Ramos (cell line): ENCODE measurements around the gene CACNA1F.

Source experiments
- in situ Hi-C: fragments of 300-500 bp; cut with MboI; formaldehyde crosslinking; loops from one replicate; pipeline ENCODE4 v1.14.3; 2022; ENCODE audit warnings: low sequenced_read_pairs; ENCODE audit not compliant: unreplicated experiment

Gene CACNA1F

DNA sequence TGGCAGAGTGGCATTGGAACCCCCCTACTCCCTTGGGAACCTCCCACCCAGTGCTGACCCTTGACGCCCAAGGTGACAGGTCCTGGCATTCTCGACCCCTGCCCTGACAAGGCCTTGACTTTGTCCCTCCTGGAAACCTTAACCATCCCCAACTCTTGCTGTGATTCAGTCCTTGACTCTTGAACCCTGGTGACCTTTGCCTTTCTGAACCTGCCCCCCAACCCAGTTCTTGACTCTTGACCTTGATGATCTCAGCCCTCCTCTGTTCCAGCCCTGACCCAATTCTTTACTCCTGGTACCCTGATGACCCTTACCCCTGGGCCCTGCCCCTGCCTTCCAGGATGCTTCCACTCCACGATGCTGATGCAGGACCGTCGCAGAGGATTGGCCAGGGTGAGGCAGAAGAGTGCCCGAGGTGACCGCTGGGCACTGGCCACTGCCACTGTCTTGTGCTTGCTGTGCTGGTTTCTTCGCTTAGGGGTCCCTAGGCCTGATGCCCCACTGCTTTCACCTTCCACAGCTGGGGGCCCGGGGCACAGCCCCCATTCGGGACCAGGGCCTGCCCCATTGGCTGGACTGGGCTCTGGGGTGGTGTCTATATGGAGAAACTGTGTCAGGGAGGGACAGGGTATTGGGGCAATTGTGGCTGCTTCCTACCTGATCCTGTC lies 1.7 kb downstream of the CACNA1F start:
- in situ Hi-C loops: no loop called here

DNA sequence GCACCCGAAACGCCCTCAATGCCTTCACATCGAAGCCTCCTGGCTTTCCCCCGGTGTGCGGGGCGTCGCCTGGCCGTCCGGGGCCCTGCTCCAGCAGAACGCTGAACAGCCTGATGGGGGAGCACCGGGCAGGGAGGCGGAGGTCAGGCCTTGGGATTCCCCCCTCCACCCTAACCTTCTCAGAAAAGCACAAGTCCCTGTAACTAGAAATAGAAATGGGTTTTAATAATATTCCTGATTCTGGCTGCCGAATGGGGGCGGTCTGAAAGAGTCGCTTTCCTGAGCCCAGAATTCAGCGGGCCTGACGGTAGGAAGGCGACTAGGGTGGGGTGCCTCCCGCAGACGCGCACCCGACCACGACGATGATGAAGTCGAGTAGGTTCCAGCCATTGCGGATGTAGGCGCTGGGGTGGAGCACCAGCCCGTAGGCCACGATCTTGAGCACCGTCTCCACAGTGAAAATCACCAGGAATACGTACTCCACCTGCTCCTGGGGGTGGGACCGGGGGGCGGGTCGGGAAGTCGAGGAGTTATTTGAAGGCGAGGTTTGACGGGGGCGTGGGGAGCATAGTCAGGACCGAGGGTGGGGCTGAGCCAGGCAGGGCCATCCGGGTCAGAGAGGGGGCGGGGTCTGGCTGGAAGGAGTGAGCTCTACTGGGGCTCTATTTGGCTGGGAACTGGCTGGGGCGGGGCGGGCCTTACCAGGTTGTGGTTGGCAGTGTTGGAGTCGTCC lies 2.5 kb downstream of the CACNA1F start:
- in situ Hi-C loops: no loop called here

DNA sequence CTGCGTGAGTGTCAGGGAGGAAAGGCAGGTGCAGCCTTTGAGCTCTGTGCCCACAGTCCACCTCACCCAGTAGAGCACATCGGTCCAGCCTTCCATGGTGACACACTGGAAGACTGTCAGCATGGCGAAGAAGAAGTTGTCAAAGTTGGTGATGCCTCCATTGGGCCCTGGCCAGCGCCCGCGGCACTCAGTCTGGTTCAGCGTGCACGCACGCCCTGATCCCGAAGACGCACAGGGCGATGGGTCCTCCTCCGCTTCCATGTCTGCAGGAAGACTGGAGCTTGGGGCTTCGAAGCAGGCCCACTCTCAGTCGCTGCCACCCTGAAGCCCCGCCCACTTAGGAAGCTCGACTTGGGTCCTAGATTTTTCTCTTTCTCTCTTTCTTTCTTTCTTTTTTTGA lies 5.0 kb downstream of the CACNA1F start:
- in situ Hi-C loops: no loop called here

DNA sequence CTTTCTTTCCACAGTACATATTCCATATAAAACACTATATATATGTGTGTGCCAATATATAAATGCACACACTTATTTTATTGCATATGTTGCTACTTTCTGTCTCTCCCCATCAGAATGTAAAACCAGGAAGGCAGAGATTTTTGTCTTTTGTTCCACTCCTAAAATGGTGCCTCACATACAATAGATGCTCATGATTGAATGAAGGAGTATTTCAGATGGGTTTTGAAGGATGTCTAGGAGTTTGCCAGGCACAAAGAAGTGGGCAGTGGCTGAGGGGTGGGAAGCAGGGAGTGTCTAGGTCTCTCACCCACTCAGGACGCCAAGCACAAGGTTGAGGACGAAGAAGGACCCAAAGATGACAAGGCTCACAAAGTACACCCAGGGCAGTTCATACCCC lies 5.4 kb downstream of the CACNA1F start:
- in situ Hi-C loops: no loop called here

DNA sequence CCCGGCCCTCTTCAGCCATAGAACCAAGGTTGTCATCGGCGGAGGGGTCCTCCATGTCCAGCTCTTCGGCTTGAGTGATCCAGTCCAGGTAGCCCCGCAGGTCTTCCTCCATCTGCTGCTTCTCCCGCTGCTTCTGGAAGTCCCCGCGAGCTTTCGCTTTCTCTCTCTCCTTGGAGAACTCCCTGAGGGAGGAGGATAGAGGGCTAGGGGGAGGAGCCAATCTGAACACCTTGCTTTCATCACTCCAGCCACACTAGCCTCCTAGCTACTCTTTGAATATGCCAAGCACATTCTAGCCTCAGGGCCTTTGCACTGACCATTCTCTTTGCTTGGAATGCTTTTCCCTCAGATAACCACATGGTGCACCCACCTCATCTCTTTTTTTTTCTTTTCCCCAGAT lies 6.2 kb downstream of the CACNA1F start:
- in situ Hi-C loops: no loop called here

DNA sequence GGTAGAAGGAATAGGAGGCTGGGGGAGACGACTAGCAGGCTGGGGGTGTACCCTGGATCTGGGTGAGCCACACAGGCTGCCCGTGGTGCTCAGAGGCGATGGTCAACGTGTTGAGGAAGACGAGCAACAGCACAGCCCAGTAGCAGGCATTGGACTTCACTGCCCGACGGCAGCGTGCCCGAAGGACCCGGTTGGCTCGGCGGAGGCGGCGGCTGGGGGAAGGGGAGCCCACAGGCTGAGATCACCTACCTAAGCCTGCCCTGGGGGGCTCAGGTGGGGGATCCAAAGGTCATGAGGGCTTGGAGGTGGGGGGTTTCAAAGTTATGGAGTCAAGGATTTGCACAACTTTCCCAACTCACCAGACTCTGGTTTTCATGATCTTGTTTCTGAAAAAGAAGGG lies 7.3 kb downstream of the CACNA1F start:
- in situ Hi-C loops: no loop called here

DNA sequence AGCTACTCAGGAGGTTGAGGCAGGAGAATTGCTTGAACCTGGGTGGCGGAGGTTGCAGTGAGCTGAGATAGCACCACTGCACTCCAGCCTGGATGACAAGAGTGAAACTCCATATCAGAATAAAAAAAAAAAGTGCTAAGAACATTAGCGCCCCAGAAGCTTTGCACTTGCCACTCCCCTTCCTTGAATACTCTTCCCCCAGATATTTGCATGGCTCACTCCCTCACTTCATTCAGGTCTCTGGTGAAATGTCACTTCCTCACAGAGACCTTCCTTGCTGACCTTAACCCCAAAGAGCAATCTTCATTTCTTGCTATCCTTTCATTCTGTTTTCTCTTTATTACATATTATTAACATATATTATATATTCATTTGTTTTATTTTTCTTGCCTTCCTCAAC lies 11.3 kb downstream of the CACNA1F start:
- in situ Hi-C loops: no loop called here

DNA sequence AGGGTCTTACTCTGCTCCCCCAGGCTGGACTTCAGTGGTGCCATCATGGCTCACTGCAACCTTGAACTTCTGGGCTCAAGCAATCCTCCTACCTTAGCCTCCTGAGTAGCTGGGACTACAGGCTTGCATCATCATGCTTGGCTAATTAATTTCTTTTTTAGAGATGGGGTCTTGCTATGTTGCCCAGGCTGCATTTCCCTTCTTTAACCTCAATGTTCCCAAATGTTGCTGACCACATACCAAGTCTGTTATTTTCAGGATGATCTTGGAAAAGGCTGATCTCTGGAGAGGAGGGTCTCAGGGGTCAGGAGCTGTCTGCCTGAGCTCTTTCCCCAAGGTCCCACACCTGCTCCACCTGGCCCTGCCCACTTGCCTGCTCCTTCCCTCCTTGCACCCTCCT lies 13.0 kb downstream of the CACNA1F start:
- in situ Hi-C loops: no loop called here

DNA sequence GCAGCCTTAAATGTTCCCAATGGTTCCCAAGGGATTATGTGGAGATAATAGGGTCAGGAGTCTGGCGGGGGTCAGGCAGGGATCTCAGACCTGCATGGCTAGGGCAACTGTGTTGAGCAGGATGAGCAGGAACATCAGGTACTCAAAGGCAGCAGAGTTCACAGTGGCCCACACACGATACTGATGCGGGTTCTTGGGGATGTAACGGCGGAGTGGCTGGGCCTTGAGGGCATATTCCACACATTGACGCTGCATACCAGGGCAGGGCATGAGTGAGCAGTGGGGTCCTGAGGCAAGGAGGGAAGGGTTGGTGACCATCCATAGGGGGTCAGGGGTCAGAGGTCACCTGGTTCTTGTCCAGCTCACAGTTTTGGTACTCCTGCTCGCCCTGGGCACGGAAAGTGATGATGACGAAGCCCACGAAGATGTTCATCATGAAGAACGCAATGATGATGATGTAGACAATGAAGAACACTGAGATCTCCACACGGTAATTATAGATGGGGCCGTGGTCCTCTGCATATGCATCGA lies 18.1 kb downstream of the CACNA1F start:
- in situ Hi-C loops: no loop called here

DNA sequence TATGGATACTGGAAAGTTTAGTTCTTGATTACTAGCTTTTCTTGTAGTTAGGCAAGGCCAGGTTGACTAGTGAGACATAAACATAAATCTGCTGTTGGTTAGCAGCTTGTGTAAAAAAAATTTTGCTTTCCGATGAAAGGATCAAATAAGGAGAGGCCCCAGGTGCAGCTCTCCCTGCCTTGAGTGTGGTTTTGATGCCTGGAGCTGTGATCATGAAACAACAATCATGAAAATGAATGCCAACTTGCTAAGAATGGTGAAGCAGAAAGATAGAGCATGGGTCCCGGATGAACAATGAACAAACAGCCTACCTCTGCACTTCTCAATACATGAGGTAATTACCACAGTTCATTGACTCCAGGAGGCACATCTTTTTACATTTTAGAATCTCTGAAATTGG lies 18.7 kb downstream of the CACNA1F start:
- in situ Hi-C loops: no loop called here

DNA sequence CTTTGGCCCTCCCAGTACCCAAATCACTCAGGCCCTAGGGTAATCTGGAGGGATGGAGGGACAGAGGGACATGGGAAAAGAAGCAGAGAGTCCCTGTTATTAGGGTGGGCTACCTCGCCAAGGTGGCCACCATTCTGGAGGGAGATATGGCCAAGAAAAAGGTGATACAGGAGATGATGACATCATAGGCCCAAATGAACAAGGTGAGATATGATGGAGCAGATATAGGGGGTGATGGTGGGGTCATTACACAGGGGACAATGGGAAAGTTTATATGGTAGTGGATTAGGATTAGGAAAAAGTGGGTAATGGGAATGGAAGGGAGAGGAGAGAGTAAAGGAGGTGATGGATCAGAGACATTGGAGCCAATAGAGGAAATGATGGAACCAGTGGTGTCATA lies 20.3 kb downstream of the CACNA1F start:
- in situ Hi-C loops: no loop called here

DNA sequence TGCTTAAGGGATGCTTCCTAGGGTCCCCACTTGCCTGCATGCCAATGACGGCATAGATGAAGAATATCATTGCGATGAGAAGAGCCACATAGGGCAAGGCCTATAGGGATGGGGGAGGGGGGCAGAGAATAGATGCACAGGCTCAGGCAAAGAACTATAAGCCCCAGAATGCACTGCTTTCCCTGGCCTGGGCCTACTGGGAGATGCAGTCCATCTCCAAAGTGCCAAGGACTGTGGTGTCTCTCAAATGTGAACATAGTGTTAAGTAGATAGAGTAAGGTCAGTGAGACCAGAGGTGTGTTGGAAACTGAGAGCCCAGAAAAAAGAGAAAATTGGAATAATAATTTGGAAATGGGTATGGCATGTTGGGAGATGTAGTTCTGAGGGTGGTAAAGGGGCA lies 20.9 kb downstream of the CACNA1F start:
- in situ Hi-C loops: no loop called here

DNA sequence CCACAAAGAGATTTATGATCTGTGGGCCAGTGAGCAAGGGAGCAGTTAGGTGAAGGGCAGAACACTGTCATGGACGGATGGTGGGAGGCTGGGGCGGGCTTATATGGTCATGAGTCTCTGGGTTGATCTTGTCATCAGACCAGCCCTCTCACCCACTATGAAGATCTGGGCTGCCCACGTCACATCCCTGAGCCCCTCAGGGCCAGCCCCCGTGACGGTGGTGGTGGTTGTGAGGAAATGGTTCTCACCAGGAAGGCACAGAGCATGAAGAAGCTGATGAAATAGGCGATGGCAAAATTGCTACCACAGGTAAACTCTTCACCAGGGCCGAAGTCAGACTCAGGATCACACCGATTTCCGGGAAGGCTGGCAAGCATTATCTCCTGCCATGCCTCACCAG lies 22.1 kb downstream of the CACNA1F start:
- in situ Hi-C loops: no loop called here

DNA sequence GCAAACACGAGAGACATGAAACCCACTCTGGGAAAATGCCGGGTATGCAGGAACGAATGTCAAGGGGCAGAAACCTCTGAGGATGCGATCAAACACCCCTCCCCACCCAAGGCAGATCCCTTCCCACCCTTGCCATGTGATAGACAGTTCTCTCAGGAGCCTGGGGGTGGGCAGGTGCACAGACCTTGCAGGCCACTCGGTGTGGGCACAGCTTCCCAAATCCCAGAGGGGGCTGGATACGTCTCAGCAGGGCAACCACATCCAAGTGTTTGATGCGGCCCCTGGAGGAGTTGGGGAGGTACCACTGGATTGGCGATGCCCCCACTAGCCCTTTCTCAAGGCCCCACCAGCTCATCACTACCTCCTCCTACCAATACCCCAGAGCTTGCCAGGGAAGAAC lies 22.7 kb downstream of the CACNA1F start:
- in situ Hi-C loops: no loop called here

DNA sequence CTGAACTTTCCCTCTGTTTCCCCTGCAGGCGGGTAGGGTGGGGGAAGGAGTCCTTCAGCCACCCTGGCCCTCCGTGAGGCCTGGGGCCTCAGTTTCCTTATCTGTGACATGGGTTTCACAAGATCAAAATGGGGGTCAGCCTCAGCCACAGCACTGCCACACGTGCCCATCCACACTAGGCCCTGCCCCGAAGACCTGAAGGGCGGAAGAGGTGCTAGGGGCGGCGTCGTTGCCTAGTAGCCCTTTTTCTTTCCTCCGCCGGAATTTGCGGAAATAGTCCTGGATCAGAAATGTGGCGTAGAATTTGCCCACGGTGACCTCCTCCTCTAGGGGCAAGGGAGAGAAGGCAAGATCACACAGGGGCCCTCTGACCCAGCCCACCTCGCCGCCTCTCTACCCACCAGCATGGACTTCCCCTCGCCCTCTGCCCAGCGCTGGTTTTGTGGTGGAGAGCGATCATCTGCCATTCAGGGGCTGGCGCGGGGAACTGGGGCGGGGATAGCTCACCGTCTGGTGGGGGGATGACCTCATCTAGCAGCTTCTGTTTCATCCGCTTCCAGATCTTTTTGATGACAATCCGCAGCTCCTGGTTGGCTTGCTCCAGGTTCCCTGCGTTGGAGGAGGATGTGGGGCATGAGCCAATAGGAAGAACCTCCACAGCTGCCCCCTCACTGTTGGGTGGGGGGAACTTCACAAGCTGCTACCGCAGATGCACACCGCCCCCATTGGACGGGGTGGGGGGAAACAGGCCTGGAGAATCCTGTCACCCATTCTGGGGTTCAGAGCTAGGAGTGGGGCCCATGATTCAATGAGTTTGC lies 23.5 kb downstream of the CACNA1F start:
- in situ Hi-C loops: no loop called here

DNA sequence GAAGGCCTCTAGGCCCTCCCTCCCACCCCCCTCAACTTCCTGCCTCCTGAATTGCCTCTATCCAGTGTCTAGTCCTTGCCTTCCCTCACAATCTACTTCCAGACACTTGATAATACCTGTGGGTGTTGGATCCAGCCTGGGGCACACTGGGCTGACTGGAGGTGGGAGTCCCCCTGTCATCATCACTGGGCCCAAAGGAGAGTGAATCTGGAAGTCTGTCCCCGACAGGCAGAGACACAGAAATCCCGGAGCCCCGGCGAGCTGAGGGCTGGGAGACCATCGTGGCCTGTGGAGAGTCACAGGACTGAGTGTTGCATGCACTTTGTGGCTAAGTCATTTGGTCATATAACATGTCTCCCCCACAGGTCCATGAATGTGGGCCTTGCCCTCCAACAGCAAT lies 24.7 kb downstream of the CACNA1F start:
- in situ Hi-C loops: no loop called here

DNA sequence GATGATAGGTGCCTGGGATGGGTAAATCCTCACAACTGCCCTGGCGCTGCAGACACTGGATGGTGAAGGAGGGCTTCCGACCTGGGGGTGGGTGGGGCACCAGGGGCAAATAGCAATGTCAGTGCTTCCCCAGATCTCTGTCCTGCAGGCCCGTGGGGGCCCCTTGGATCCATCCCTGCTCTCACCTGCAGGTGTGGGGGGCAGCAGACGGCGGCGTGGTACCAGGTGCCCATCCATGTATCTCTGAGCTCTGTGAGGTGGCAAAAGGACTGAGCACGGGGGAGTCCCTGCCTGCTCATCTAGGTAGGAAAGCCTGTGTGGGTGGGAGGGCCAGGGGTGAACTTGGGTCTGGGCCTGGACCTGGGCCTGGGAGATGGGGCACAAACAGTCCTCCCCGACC lies 26.6 kb downstream of the CACNA1F start:
- in situ Hi-C loops: no loop called here

DNA sequence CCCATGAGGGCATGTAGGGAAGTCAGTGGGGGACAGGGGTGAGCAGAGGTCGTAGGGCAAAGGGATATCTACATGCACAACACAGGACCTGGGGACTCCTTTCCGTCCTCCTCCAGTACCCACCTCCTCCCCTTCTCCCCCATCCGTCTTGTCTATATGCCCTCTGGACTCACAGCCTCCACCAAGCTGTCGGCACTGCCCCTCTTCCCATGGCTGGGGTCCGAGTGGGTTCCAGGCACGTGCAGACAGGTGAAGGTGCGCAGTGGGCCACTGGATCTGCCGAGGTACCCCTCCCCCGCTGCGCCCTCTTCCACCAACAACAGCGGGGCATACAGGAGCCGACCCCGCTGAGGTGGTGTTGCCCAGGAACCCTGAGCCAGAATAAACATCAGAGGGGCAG lies 27.7 kb downstream of the CACNA1F start:
- in situ Hi-C loops: no loop called here

DNA sequence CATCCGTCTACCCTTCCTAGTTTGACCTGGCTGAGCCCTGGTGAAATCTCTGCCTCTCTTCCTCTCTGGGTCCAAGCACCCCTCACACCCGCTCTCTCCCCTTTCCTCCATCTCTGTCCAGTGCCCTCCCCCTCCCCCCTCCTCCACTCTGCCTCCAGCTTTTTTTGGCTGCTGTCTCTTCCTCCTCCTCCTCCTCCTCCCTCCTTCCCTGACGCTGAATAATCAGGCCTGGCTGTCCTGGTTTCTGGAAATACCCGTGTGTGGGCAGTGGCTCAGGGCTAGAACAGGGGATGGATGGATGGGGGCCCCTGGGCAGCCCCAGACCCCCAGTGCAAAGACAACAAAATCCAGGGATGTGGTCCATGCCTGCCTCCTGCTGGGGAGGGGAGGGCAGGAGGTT lies 28.4 kb downstream of the CACNA1F start:
- in situ Hi-C loops: no loop called here

DNA sequence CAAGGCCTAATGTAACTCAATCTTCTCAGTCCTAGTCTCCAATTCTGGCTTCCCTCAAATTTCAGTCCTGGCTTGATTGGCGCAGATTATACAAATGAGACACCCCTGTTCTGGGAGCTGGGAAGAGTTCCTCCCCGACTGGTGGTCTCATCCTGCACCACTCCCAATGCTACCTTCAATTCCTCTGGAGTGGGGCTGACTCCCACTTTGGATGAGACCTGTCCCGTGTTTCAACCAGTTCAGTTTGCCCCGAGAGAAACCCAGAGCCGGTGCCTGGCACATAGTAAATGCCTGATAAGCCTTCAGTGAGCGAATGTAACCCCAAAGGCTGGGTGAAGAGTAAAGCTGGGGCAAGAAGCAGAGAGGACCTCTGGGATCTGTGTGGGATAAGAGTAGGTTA lies 29.1 kb downstream of the CACNA1F start:
- in situ Hi-C loops: no loop called here

DNA sequence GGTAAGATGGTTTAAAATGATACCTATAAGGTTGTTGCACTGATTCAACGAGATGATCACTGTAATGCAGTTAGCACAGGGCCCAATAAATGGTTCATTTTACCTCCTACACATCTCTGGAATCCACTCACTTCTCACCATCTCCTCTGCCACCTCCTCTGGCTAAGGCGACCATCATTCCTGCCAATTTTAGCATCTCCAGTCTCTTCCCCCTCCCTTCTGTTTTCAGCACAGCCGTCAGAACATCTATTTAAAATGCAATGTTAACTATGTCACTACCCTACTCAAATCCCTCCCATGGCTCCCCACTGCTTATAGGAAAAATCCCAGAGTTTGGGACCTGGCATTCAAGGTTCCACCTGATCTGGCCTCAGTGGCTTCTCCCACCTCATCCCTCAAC lies 29.6 kb downstream of the CACNA1F start:
- in situ Hi-C loops: no loop called here
